Mucosa of descending colon (tissue), 3 donors: ENCODE results near the gene ALDH1L1. TPM values are rescaled to one million over a fixed set of nuclear protein-coding genes. Genes with fewer than 3 reads are reported as not detected.

Source experiments
- ATAC-seq: fragments of 200-7000 bp; cut with Tn5 transposase; one replicate; pipeline ENCODE4 v1.9.1; 2020; ENCODE audit warnings: mild to moderate bottlenecking, moderate library complexity
- DNase-seq, 3 donors: peaks; one replicate each; pipeline ENCODE4 v3.0.0-alpha.2; 2020
- H3K36me3 ChIP-seq: fragments of 200-600 bp; one replicate; pipeline ENCODE4 v1.8.0; 2021; ENCODE audit warnings: low read depth, mild to moderate bottlenecking
- H3K4me1 ChIP-seq: fragments of 200-600 bp; one replicate; pipeline ENCODE4 v1.8.0; 2021; ENCODE audit warnings: low read depth, mild to moderate bottlenecking
- H3K4me3 ChIP-seq: fragments of 200-600 bp; one replicate; pipeline ENCODE4 v1.8.0; 2021; ENCODE audit warnings: mild to moderate bottlenecking
- H3K9me3 ChIP-seq: fragments of 200-600 bp; one replicate; pipeline ENCODE4 v1.8.0; 2021; ENCODE audit warnings: mild to moderate bottlenecking
- intact Hi-C, 2 donors: fragments of 100-400 bp; cut with DNase I in 1 of 2; cut with micrococcal nuclease in 1 of 2; formaldehyde crosslinking; loops; one replicate each; pipeline versions ENCODE4 v1.11.0 to v1.11.1; 2022; cut with DNase I, micrococcal nuclease
- total RNA-seq, 3 donors: library from RNA; stranded (reverse); fragmentation: NEBNext Ultra II Directional in 2 of 3; extraction: Animal tissue kit (Norgen Biotek cat#: 25700) in 2 of 3; gene quantifications; one replicate each; pipeline versions ENCODE4 v1.2.1 to v1.2.4, GENCODE V29; 2021 to 2023
- TF ChIP-seq, protein P1 (sequence below): fragments of 200-600 bp; IDR thresholded peaks from one replicate; pipeline ENCODE4 v1.8.0; 2022; ENCODE audit warnings: antibody characterized with exemption, mild to moderate bottlenecking
- donor health status: DM: no; HTN: no; CAD: no; lungs with moderate emphysema.
- donor health status: DM: no; HTN: no; CAD: no.
- donor health status: DM: no; HTN: yes; CAD: no.

The ALDH1L1 gene
- total RNA-seq, 3 donors from 2014 or later: 14.3 to 27.4 (median 15.0) TPM

DNA sequence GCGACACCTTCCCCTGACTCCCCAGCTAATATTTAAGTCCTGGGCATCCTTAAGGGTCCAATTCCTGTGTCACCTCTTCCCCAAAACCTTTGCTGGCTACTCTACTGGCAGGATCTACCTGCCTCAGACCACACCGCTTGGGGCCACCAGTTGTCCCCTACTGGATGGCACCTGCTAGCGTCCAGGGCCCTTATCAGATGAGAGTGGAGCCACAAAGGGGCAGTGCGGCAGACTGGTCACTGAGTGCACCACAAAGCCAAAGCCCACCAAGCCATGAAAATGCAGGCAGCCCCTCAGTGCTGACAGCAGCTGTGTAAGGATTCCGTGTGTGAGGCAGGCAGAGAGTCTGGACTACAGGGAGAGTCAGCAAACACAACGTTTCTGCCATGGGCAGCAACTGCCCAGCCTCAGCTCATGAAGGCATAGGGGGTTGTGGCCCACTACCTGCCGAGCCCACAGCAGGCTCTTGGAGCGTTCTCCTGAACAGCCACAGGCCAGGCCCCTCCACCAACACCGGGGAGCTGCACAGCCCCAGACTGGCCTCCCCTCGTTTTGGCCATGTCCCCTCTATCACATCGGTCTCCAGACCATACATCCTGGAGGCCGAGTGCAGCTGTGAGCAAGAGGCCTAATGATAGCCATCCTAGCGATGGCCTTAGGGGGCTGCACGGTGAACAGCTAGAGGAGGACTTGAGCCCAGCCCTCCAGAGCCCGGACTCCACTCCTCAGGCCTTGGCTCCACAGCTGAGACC is 32.3 kb downstream of the ALDH1L1 start:
- Histone ChIP-seq H3K36me3 (no peaks in the 10 kb centered on the region), H3K9me3 (no peaks in the 10 kb centered on the region), H3K4me3 (no peak overlapping the region), H3K4me1 (no peaks in the 10 kb centered on the region)
- DNase-seq: peak in 1 of 3 donors; percentile 26
- ATAC-seq: no peak
- intact Hi-C loops: no loop called here
- TF ChIP-seq, protein P1, sequence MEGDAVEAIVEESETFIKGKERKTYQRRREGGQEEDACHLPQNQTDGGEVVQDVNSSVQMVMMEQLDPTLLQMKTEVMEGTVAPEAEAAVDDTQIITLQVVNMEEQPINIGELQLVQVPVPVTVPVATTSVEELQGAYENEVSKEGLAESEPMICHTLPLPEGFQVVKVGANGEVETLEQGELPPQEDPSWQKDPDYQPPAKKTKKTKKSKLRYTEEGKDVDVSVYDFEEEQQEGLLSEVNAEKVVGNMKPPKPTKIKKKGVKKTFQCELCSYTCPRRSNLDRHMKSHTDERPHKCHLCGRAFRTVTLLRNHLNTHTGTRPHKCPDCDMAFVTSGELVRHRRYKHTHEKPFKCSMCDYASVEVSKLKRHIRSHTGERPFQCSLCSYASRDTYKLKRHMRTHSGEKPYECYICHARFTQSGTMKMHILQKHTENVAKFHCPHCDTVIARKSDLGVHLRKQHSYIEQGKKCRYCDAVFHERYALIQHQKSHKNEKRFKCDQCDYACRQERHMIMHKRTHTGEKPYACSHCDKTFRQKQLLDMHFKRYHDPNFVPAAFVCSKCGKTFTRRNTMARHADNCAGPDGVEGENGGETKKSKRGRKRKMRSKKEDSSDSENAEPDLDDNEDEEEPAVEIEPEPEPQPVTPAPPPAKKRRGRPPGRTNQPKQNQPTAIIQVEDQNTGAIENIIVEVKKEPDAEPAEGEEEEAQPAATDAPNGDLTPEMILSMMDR: no peak

DNA sequence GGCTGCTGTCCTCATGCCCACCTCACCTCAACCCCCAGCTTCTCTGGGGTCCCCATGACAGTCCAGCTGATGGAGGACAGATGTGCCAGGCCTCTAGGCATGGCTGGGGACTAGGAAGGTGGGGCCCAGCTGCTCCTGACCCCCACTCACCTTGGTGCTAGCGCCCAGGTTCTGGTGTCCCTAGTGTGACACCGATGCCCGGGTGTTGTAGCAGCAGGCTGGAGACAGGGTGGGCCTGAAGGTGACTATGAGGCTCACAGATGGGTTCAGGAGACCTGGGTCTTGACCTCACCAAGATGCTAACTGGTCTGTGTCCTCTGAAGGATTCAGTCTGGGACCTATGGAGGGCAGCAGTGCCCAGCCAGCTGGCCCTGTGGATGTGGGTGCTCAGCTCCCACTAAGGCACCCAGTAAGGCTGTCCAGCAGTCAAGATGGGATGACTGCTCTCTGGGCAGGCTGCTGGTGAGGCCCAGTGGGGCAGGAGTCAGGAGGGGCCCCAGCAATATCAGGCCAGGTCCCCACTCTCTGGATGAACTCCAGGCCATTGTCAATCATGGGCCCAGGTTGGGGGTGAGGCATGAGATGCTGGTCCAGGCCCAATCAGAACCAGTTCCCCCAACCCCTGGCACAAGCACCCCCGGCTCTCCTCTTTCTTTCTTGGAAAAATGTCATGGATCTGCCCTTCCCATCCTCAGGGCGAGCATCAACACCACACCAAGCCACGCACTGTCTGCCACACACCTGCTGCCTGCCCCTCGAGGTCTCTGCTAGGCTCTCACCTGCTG is 33.0 kb downstream of the ALDH1L1 start:
- no peaks in the 10 kb centered on the region for H3K9me3 ChIP-seq
- H3K36me3 ChIP-seq: no peaks in the 10 kb centered on the region
- TF ChIP-seq, protein P1: no peak
- H3K4me3 ChIP-seq: no peak overlapping the region
- no peaks in the 10 kb centered on the region for H3K4me1 ChIP-seq
- DNase-seq (peak in 2 of 3 donors; percentile 11 to 12), ATAC-seq (no peak)
- intact Hi-C loops: no loop called here

DNA sequence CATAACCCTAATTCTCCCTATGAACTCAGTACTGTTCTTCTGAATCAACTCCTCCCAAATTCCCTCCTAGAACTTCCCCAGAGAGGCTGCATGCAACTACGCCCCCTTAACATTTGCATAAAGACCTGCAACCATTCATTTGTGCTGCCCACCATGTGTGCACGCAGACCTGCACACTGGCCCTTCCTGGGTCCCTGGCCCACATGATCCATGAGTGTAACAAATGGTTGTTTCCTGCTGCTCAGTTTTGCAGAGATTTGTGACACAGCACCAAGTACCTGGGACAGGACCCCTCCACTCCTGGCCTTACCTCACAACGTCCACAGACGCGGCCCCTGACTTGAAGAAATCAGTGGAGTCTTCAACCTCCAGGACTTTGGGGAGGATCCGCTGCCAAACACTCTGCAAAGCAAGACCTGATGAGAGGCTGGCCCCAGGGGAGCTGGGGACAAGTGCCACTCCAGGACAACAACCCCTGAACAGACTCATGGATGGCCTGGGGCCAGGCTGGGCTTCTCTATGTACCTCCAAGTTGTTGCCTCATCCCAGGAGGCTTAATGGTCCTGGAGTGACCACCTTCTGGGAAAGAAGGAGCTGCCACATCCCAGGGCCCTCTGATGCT is 33.8 kb downstream of the ALDH1L1 start:
- ATAC-seq: no peak
- intact Hi-C loops: no loop called here

DNA sequence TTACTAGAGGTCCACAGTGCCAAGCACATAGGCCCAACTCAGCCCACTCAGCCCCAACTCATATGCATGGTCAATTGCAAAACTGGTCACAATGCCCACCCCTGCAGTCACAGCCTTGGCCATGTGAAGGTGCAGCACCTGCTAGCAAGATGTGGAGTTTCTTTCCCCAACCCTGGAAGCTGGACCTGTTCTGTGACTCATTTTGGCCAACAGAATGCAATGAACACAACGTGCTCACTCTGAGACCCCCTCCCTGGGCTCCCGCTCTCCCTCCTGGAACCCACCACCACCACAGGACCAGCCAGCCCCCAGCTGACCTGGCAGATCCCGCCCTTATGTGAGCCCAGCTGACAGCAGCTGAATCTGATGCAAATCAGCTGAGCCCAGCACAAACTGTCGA is 34.4 kb downstream of the ALDH1L1 start:
- ATAC-seq: no peak
- TF ChIP-seq, protein P1: no peak
- H3K4me1 ChIP-seq: no peaks in the 10 kb centered on the region
- no peaks in the 10 kb centered on the region for H3K9me3 ChIP-seq
- no peak overlapping the region for H3K4me3 ChIP-seq
- intact Hi-C loops: no loop called here
- H3K36me3 ChIP-seq: no peaks in the 10 kb centered on the region
- peak in 1 of 3 donors; percentile 17 for DNase-seq

More for the DNA sequence above, 33.8 kb downstream of the ALDH1L1 start:
- TF ChIP-seq, protein P1: no peak
- Histone ChIP-seq H3K36me3 (no peaks in the 10 kb centered on the region), H3K4me3 (no peak overlapping the region), H3K4me1 (no peaks in the 10 kb centered on the region), H3K9me3 (no peaks in the 10 kb centered on the region)
- DNase-seq: peak in 1 of 3 donors; percentile 26

DNA sequence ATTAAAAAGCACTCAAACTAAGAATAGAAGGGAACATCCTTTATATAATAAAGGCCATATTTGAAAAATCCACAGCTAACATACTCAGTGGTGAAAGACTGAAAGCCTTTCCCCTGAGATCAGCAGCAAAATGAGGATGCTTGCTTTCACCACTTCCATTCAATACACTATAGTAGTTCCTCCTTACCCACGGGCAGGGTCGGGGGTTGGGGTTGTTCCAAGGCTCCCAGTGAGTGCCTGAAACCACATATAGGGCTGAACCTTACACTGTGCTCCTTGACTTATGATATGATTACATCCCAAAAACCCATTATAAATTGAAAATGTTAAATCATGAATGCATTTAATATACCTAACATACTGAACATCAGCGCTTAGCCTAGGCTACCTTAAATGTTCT is 37.7 kb downstream of the ALDH1L1 start:
- Histone ChIP-seq H3K9me3 (no peaks in the 10 kb centered on the region), H3K4me3 (no peak overlapping the region), H3K36me3 (no peaks in the 10 kb centered on the region), H3K4me1 (no peaks in the 10 kb centered on the region)
- TF ChIP-seq, protein P1: no peak
- intact Hi-C loops: no loop called here
- ATAC-seq: no peak
- no peak for DNase-seq
